H1 (cell line): Measurements from ENCODE around the gene SDSL.

Experiments
- MAX ChIP-seq: IDR thresholded peaks from 2 replicates; pipeline ENCODE4 v1.6.1; 2012; ENCODE audit warnings: inconsistent platforms
- POLR2A ChIP-seq, 2 experiments: IDR thresholded peaks; 1 replicate in 1 of 2; 2 replicates in 1 of 2; pipeline ENCODE4 v1.6.1; 2011; ENCODE audit warnings: low read depth in 2 of 2, low read length in 2 of 2, mild to moderate bottlenecking in 2 of 2; ENCODE audit errors: control extremely low read depth in 1 of 2

GRCh38 chr12:113439606-113440030 lies 17.4 kb downstream of the SDSL start:
- TF ChIP-seq POLR2A (IDR thresholded peaks at IDR 0.05; ENCODE audit: control extremely low read depth in 1 of 2, low read depth in 2 of 2, low read length in 2 of 2): no peak
- no peak for TF ChIP-seq MAX
